Fibroblast of lung (primary cell): ENCODE data around the gene KCNJ9. TPM values are rescaled to one million over a fixed set of nuclear protein-coding genes. Genes with fewer than 3 reads are reported as not detected.
A peak's percentile ranks its signal among the peaks of the same experiment; 100 is the strongest.
"Not testable (repeated sequence)": the region's sequence is repeated elsewhere in the genome, so short reads cannot be mapped to it uniquely, and the experiment has no call there.

Experiments
- DNase-seq, 2 donors: peaks; one replicate each; pipeline versions ENCODE4 v3.0.0 to v3.0.0-alpha.2; 2010; ENCODE audit warnings: low read depth in 2 of 2
- H2AFZ ChIP-seq: 2 replicates; pipeline ENCODE4 v1.5.1; 2012; ENCODE audit warnings: low read length, control low read depth, inconsistent platforms
- H3K27ac ChIP-seq: 2 replicates; pipeline ENCODE4 v1.5.1; 2011; ENCODE audit warnings: low read length, control low read depth; ENCODE audit not compliant: insufficient read depth
- H3K27me3 ChIP-seq: 2 replicates; pipeline ENCODE4 v1.5.1; 2011; ENCODE audit warnings: mild to moderate bottlenecking, low read length; ENCODE audit not compliant: control insufficient read depth, insufficient read depth
- H3K36me3 ChIP-seq: 2 replicates; pipeline ENCODE4 v1.5.1; 2011; ENCODE audit warnings: low read length; ENCODE audit not compliant: control insufficient read depth, insufficient read depth
- H3K4me1 ChIP-seq: 2 replicates; pipeline ENCODE4 v1.5.1; 2011; ENCODE audit warnings: low read length; ENCODE audit not compliant: control insufficient read depth, insufficient read depth; ENCODE audit errors: extremely low read depth
- H3K4me2 ChIP-seq: 2 replicates; pipeline ENCODE4 v1.5.1; 2011; ENCODE audit warnings: low read length, control low read depth; ENCODE audit not compliant: insufficient read depth; ENCODE audit errors: extremely low read depth
- H3K4me3 ChIP-seq, 4 experiments: fragments of 200-600 bp in 1 of 4; sonication (generic) in 1 of 4; replicated peaks in 1 of 4; 2 replicates each; pipeline ENCODE4 v1.5.1; 2011 to 2016; ENCODE audit warnings: low read length in 4 of 4, low read depth in 3 of 4, mild to moderate bottlenecking in 3 of 4, control low read depth in 2 of 4, inconsistent platforms in 1 of 4, mixed read lengths in 1 of 4; ENCODE audit not compliant: insufficient read depth in 1 of 4; ENCODE audit errors: control extremely low read depth in 1 of 4
- H3K79me2 ChIP-seq: 2 replicates; pipeline ENCODE4 v1.5.1; 2012; ENCODE audit warnings: mild to moderate bottlenecking, low read length, inconsistent platforms; ENCODE audit not compliant: control insufficient read depth, insufficient read depth
- H3K9ac ChIP-seq: 2 replicates; pipeline ENCODE4 v1.5.1; 2011; ENCODE audit warnings: mild to moderate bottlenecking, low read length, control low read depth; ENCODE audit not compliant: insufficient read depth
- H3K9me3 ChIP-seq: 2 replicates; pipeline ENCODE4 v1.5.1; 2012; ENCODE audit warnings: low read depth, low read length; ENCODE audit not compliant: control insufficient read depth, insufficient read depth
- H4K20me1 ChIP-seq: 2 replicates; pipeline ENCODE4 v1.5.1; 2011; ENCODE audit warnings: low read length; ENCODE audit not compliant: control insufficient read depth, insufficient read depth; ENCODE audit errors: extremely low read depth
- CTCF ChIP-seq, 2 donors: IDR thresholded peaks in 1 of 2; conservative IDR thresholded peaks in 1 of 2; 1 replicate in 1 of 2; 2 replicates in 1 of 2; pipeline ENCODE4 v1.5.1; 2011 to 2012; ENCODE audit warnings: low read length in 2 of 2, control low read depth in 1 of 2, inconsistent platforms in 1 of 2, low read depth in 1 of 2, mild to moderate bottlenecking in 1 of 2
- EZH2 ChIP-seq: IDR thresholded peaks from 2 replicates; pipeline ENCODE4 v1.5.1; 2012; ENCODE audit warnings: low read length, control low read depth, mild to moderate bottlenecking; ENCODE audit errors: missing control alignments
- polyA plus RNA-seq, 2 donors: library from polyadenylated mRNA; depleted of rRNA in 1 of 2; stranded (reverse) in 1 of 2; unstranded in 1 of 2; fragments of >200 nt; gene quantifications; 2 replicates each; pipeline ENCODE4 v1.2.1, GENCODE V29; 2011 to 2012; ENCODE audit warnings: missing spikeins in 1 of 2
- total RNA-seq: library from RNA; depleted of rRNA; stranded (reverse); fragments of >200 nt; gene quantifications from 2 replicates; pipeline ENCODE4 v1.2.1, GENCODE V29; 2014

Gene KCNJ9
- total and polyA plus RNA-seq, 2 donors (not counting 1 experiment from before 2014, with no cell fraction given): under 0.01 TPM; not detected in 1

GRCh38 chr1:160123726-160124125 lies 42.4 kb downstream of the KCNJ9 start:
- Histone ChIP-seq H4K20me1 (no peaks in the 10 kb centered on the region), H3K27me3 (peaks cover 6% of the 10 kb centered on the region), H3K4me1 (peaks cover 4% of the 10 kb centered on the region), H2AFZ (no peak overlapping the region), H3K27ac (no peak overlapping the region), H3K9me3 (no peaks in the 10 kb centered on the region), H3K9ac (no peak overlapping the region), H3K36me3 (no peaks in the 10 kb centered on the region), H3K4me2 (no peak overlapping the region), H3K4me3 (no peak overlapping the region), H3K79me2 (no peaks in the 10 kb centered on the region)
- no peak for DNase-seq
- TF ChIP-seq EZH2: no peak
- no peak for TF ChIP-seq CTCF (conservative IDR thresholded peaks at IDR 0.05 in 1 of 2, IDR thresholded peaks at IDR 0.05 in 1 of 2; ENCODE audit: low read depth in 1 of 2, low read length in 2 of 2)

- Histone ChIP-seq H3K4me3 (no peak overlapping the region), H3K27me3 (peaks cover 7% of the 10 kb centered on the region), H3K4me2 (peak overlapping the region; percentile 32), H3K9ac (no peak overlapping the region), H4K20me1 (no peaks in the 10 kb centered on the region), H3K4me1 (peaks cover 4% of the 10 kb centered on the region), H3K79me2 (no peaks in the 10 kb centered on the region), H3K27ac (no peak overlapping the region), H2AFZ (no peak overlapping the region), H3K36me3 (no peaks in the 10 kb centered on the region), H3K9me3 (no peaks in the 10 kb centered on the region)
- DNase-seq: peak; percentile 86 to 98
- TF ChIP-seq CTCF (conservative IDR thresholded peaks at IDR 0.05 in 1 of 2, IDR thresholded peaks at IDR 0.05 in 1 of 2; ENCODE audit: low read depth in 1 of 2, low read length in 2 of 2): peak; percentile 17 to 52
- TF ChIP-seq EZH2: no peak
Measured at GRCh38 chr1:160124705-160125478, 43.6 kb downstream of the KCNJ9 start.

GRCh38 chr1:160125746-160126145 lies 44.4 kb downstream of the KCNJ9 start:
- peak; percentile 58 to 76 for DNase-seq
- Histone ChIP-seq H3K9me3 (no peaks in the 10 kb centered on the region), H3K27me3 (peaks cover 3% of the 10 kb centered on the region), H3K79me2 (no peaks in the 10 kb centered on the region), H3K9ac (no peak overlapping the region), H3K27ac (no peak overlapping the region), H4K20me1 (no peaks in the 10 kb centered on the region), H3K4me3 (no peak overlapping the region), H3K4me1 (peaks cover 4% of the 10 kb centered on the region), H2AFZ (no peak overlapping the region), H3K4me2 (no peak overlapping the region), H3K36me3 (no peaks in the 10 kb centered on the region)
- TF ChIP-seq CTCF (conservative IDR thresholded peaks at IDR 0.05 in 1 of 2, IDR thresholded peaks at IDR 0.05 in 1 of 2; ENCODE audit: low read depth in 1 of 2, low read length in 2 of 2): no peak
- no peak for TF ChIP-seq EZH2

GRCh38 chr1:160126342-160126741 lies 45.0 kb downstream of the KCNJ9 start:
- H2AFZ ChIP-seq, H3K9ac ChIP-seq, DNase-seq, H3K27me3 ChIP-seq, H3K4me2 ChIP-seq, H3K4me3 ChIP-seq, H3K79me2 ChIP-seq, H3K9me3 ChIP-seq, H3K27ac ChIP-seq, H4K20me1 ChIP-seq, H3K4me1 ChIP-seq, H3K36me3 ChIP-seq: not testable (repeated sequence)
